ENCODE data around the gene PHKG1. TPM values are rescaled to one million over a fixed set of nuclear protein-coding genes. Genes with fewer than 3 reads are reported as not detected.
A peak's percentile ranks its signal among the peaks of the same experiment; 100 is the strongest.

The PHKG1 gene
- polyA plus RNA-seq, 2 of the 4 experiments (the other 2 are of a cell fraction), result 0.41 to 1.0 TPM

- TF ChIP-seq, protein P1, sequence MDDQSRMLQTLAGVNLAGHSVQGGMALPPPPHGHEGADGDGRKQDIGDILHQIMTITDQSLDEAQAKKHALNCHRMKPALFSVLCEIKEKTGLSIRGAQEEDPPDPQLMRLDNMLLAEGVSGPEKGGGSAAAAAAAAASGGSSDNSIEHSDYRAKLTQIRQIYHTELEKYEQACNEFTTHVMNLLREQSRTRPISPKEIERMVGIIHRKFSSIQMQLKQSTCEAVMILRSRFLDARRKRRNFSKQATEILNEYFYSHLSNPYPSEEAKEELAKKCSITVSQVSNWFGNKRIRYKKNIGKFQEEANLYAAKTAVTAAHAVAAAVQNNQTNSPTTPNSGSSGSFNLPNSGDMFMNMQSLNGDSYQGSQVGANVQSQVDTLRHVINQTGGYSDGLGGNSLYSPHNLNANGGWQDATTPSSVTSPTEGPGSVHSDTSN (IDR thresholded peaks at IDR 0.05), result no peak
- TF ChIP-seq FOSB (CRISPR knock-in tag; IDR thresholded peaks at IDR 0.05) (no peak), FOXS1 (CRISPR knock-in tag; IDR thresholded peaks at IDR 0.05) (no peak), NPAS2 (CRISPR knock-in tag; IDR thresholded peaks at IDR 0.05; ENCODE audit: borderline replicate concordance) (no peak)
These were observed 14.6 kb downstream of the PHKG1 start (continued) for GRCh38 chr7:56078196-56078595.

- POLR2A ChIA-PET, result no interaction called here
- no peaks in the 10 kb centered on the region for H3K9me3 ChIP-seq
- H3K4me3 ChIP-seq, result no peak overlapping the region
- TF ChIP-seq FOSB (CRISPR knock-in tag; IDR thresholded peaks at IDR 0.05) (no peak), HES2 (IDR thresholded peaks at IDR 0.05) (no peak), HDAC2 (IDR thresholded peaks at IDR 0.05) (no peak), NFE2L2 (conservative IDR thresholded peaks at IDR 0.05; ENCODE audit: low read length) (no peak), ZC3H11A (IDR thresholded peaks at IDR 0.05) (no peak), NPAS2 (CRISPR knock-in tag; IDR thresholded peaks at IDR 0.05; ENCODE audit: borderline replicate concordance) (no peak), BHLHE40 (IDR thresholded peaks at IDR 0.05; ENCODE audit: low read depth, low read length) (no peak), REST (IDR thresholded peaks at IDR 0.05) (no peak), SREBF2 (IDR thresholded peaks at IDR 0.05) (no peak), ZSCAN20 (CRISPR knock-in tag; IDR thresholded peaks at IDR 0.05) (no peak), CTCF (IDR thresholded peaks at IDR 0.05) (no peak), RFX5 (IDR thresholded peaks at IDR 0.05) (no peak)
- TF ChIP-seq, protein P2, sequence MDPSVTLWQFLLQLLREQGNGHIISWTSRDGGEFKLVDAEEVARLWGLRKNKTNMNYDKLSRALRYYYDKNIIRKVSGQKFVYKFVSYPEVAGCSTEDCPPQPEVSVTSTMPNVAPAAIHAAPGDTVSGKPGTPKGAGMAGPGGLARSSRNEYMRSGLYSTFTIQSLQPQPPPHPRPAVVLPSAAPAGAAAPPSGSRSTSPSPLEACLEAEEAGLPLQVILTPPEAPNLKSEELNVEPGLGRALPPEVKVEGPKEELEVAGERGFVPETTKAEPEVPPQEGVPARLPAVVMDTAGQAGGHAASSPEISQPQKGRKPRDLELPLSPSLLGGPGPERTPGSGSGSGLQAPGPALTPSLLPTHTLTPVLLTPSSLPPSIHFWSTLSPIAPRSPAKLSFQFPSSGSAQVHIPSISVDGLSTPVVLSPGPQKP (IDR thresholded peaks at IDR 0.05; ENCODE audit: low read depth, low read length), result no peak
- 90% methylated on average over 3 of the region's 3 CpGs for WGBS (ENCODE audit: missing lambda C conversion rate)
- ATAC-seq, result no peak
- FAIRE-seq, result no peak
- no peak for DNase-seq (ENCODE audit: low read depth in 1 of 2, low spot score in 1 of 2)
- CTCF ChIA-PET, result interaction anchor here (0.6 to 3.3 kb wide), 6 partner anchors 11 to 437 kb away, joined by 3 to 13 read pairs (median 4); partner anchors contain the start of gene PHKG1
- no peak overlapping the region for H3K4me2 ChIP-seq
- peaks cover 7% of the 10 kb centered on the region; the same call in 1 of the 3 replicates for H3K4me1 ChIP-seq
- no peak overlapping the region for H3K27ac ChIP-seq
These were observed 15.1 kb downstream of the PHKG1 start for GRCh38 chr7:56077681-56078080.

DNA sequence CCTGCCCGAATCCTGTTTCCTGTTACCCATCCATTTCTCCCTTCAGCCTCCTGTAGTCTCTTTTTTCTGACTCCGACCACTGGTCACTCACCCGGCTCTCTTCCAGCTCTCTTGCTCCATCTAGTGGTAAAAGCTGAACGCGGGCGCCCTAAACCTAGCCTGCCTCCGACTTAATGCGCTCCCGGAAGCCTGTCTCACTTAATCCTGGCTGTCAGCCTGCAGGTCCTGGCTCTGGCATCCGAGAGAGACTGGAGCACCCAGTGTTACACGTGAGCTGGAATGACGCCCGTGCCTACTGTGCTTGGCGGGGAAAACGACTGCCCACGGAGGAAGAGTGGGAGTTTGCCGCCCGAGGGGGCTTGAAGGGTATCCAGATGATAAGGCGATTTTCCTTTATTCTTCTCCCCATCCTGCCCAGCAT is 18.4 kb downstream of the PHKG1 start:
- TF ChIP-seq CTCF (IDR thresholded peaks at IDR 0.05) (peak; percentile 78), SMC3 (IDR thresholded peaks at IDR 0.05) (peak; percentile 73), NPAS2 (CRISPR knock-in tag; IDR thresholded peaks at IDR 0.05; ENCODE audit: borderline replicate concordance) (no peak), RAD21 (conservative IDR thresholded peaks at IDR 0.05 in 1 of 2, IDR thresholded peaks at IDR 0.05 in 1 of 2) (peak; percentile 89 to 92), MAFK (IDR thresholded peaks at IDR 0.05; ENCODE audit: partially characterized antibody) (no peak), HOXB13 (CRISPR knock-in tag; IDR thresholded peaks at IDR 0.05; ENCODE audit: low read depth) (no peak), EHMT2 (IDR thresholded peaks at IDR 0.05; ENCODE audit: low read depth) (no peak), ZFP36 (IDR thresholded peaks at IDR 0.05; ENCODE audit: borderline replicate concordance, partially characterized antibody) (no peak), JUNB (IDR thresholded peaks at IDR 0.05) (no peak), ZSCAN20 (CRISPR knock-in tag; IDR thresholded peaks at IDR 0.05) (no peak)
- H3K9me3 ChIP-seq, result no peaks in the 10 kb centered on the region
- H3K27ac ChIP-seq, result peak overlapping the region in 1 of 2 experiments; percentile 40; a peak in 1 of 6 replicates
- DNase-seq (ENCODE audit: low read depth in 1 of 2, low spot score in 1 of 2), result peak; percentile 54 to 82
- WGBS (ENCODE audit: missing lambda C conversion rate), result 21% methylated on average over 16 of the region's 19 CpGs
- peak; percentile 98 for ATAC-seq
- POLR2A ChIA-PET, result interaction anchor here (0.7 to 2.9 kb wide), 3 partner anchors 11 to 37 kb away, joined by 3 to 14 read pairs (median 3); partner anchors contain the start of genes CCT6A and PSPH
- FAIRE-seq, result no peak
- 0 out of 3 replicates have a peak, but pooled peaks cover 3% of the 10 kb centered on the region for H3K4me1 ChIP-seq
- no peak overlapping the region for H3K4me3 ChIP-seq
- no peak overlapping the region for H3K4me2 ChIP-seq
- CTCF ChIA-PET, result interaction anchor here (0.5 to 3.9 kb wide), 38 partner anchors 8 to 791 kb away, joined by 3 to 37 read pairs (median 4); partner anchors contain the start of genes CCT6A, PHKG1, PSPH and SUMF2

Measured in A549 (cell line).